Erythroblast (primary cell): Measurements from ENCODE around the gene KHDRBS2.

Experiments
- GATA1 ChIP-seq: IDR thresholded peaks from 2 replicates; pipeline ENCODE4 v1.6.1; 2011; ENCODE audit warnings: low read depth, mild to moderate bottlenecking, control low read depth, low read length, moderate library complexity
- POLR2A ChIP-seq: IDR thresholded peaks from 2 replicates; pipeline ENCODE4 v1.6.1; 2011; ENCODE audit warnings: mild to moderate bottlenecking, low read length

DNA sequence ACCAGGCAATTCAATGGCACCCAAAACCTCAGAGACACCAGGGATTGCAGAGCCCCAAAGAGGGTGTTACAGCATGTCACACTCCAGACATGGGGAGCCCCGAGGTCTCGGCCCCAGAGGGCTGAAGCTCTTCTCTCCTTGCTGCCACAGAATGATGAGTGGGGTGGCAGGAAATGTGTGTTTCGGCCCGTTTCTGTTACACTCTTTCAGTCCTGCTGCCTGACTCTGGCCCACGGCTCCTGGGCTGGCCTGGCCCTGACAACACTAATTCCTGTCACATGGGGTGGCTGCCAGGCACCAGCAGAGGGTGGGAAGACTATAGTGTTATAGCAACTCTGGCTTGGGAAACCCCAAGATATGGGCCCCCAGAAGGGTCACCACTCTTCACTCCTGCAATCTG lies 183.6 kb downstream of the KHDRBS2 start:
- TF ChIP-seq POLR2A (no peak), GATA1 (no peak)
